Nephron (organoid): ENCODE results near the gene CHRNA9.

Experiments
- H3K27ac Mint-ChIP-seq, 3 experiments: 2 replicates each; pipeline ENCODE4 v1.8.0; 2020; ENCODE audit warnings: mixed read lengths in 3 of 3, mild to moderate bottlenecking in 2 of 3, moderate library complexity in 1 of 3
- H3K27me3 Mint-ChIP-seq: 2 replicates; pipeline ENCODE4 v1.8.0; 2021; ENCODE audit warnings: low read depth, mild to moderate bottlenecking, moderate library complexity, mixed read lengths
- H3K36me3 Mint-ChIP-seq: 2 replicates; pipeline ENCODE4 v1.8.0; 2020; ENCODE audit warnings: low read depth, mixed read lengths
- H3K4me1 Mint-ChIP-seq: 2 replicates; pipeline ENCODE4 v1.8.0; 2020; ENCODE audit warnings: mixed read lengths
- H3K4me3 Mint-ChIP-seq, 3 experiments: 2 replicates each; pipeline ENCODE4 v1.8.0; 2020; ENCODE audit warnings: mild to moderate bottlenecking in 3 of 3, mixed read lengths in 3 of 3, moderate library complexity in 2 of 3
- H3K9me3 Mint-ChIP-seq: 2 replicates; pipeline ENCODE4 v1.8.0; 2020; ENCODE audit warnings: mixed read lengths
- CTCF ChIP-seq, 3 experiments: fragments of 200-600 bp; sonication (generic); IDR thresholded peaks; one replicate each; pipeline ENCODE4 v1.5.0; 2021; ENCODE audit warnings: antibody characterized with exemption in 3 of 3; ENCODE audit not compliant: unreplicated experiment in 3 of 3

Gene CHRNA9

GRCh38 chr4:40307627-40308497 lies 27.3 kb upstream of the CHRNA9 start:
- no peak for TF ChIP-seq CTCF (IDR thresholded peaks at IDR 0.05; ENCODE audit: unreplicated experiment in 3 of 3)
- Mint-ChIP-seq H3K36me3 (no peaks in the 10 kb centered on the region), H3K27ac (no peak overlapping the region), H3K9me3 (no peaks in the 10 kb centered on the region), H3K4me3 (no peak overlapping the region), H3K27me3 (peaks cover 13% of the 10 kb centered on the region), H3K4me1 (peaks cover 6% of the 10 kb centered on the region)

DNA sequence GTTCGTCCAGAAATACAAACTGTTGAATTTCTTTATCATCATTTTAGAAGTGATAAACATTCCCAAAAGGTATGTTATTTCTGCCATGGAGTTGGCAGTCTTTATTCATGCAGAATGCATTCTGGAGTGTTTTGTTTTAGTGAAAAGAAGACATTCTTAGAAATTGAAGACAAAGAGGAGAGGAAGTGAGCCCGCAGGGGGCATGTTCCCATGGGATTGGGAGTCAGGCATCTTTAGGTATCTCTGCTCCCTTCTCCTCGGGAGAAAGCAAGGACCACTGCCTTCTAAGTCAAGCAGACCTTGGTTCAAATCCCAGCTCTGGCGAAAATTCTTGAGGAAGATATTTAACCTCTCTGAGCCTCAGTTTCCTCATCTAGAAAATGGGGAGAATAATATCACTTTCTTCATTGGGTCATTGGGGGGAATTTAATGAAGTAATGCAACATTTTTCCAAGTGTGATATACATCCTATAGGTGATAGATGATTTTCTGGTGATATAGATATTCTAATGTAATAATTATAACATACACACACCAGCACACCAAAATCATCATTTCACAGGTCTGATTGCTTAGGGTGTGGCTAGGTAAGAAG lies 26.5 kb upstream of the CHRNA9 start:
- Mint-ChIP-seq H3K9me3 (no peaks in the 10 kb centered on the region), H3K36me3 (no peaks in the 10 kb centered on the region), H3K27me3 (peaks cover 10% of the 10 kb centered on the region), H3K4me1 (peaks cover 6% of the 10 kb centered on the region), H3K4me3 (no peak overlapping the region), H3K27ac (no peak overlapping the region)
- TF ChIP-seq CTCF (IDR thresholded peaks at IDR 0.05; ENCODE audit: unreplicated experiment in 3 of 3) = no peak

DNA sequence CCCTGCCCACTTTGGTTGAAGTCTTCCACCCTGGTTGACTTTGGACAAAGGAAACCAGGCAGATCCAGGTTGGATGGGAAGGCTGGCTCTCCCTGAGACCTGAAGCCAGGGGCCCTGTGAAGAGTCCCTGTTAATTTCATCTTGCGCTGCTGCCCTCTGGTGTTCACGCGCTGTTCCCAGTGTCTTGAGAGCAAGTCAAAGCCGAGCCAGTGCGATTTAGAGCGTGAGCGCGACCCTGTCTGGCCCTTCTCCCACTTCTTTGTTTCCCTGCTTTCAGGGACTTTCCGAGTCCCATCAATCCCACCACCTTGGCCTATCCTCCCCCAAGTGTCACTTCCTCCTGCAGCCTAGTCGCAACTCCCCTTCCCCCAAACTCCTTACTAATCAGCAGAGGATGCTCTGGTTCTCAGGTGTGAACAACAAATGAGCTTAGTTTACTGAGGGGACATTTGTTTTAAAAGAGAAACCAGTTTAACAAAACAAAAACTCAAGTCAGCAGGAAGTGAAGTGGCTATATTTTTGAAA lies 25.8 kb upstream of the CHRNA9 start:
- Mint-ChIP-seq H3K9me3 (no peaks in the 10 kb centered on the region), H3K27ac (peak overlapping the region; percentile 34 to 44 (median 42))
- peak; percentile 80 to 85 (median 85) for TF ChIP-seq CTCF (IDR thresholded peaks at IDR 0.05; ENCODE audit: unreplicated experiment in 3 of 3)

DNA sequence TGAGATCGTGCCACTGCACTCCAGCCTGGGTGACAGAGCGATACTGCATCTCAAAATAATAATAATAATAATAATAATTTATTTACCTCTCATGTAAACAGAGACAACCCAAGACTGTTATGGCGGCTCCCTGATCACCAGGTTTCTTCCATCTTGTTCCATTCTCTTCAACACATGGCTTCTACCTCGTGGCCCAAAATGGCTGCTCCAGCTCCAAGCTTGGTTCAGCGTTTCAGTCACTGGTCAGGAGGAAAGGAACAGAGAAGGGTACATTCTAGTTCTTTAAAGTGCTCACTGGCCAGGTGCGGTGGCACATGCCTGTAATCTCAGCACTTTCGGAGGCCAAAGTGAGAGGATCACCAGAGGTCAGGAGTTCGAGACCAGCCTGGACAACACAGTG lies 24.9 kb upstream of the CHRNA9 start:
- Mint-ChIP-seq H3K27me3 (peaks cover 15% of the 10 kb centered on the region), H3K4me1 (peaks cover 6% of the 10 kb centered on the region), H3K27ac (no peak overlapping the region), H3K36me3 (no peaks in the 10 kb centered on the region), H3K9me3 (no peaks in the 10 kb centered on the region), H3K4me3 (no peak overlapping the region)
- no peak for TF ChIP-seq CTCF (IDR thresholded peaks at IDR 0.05; ENCODE audit: unreplicated experiment in 3 of 3)

More for the DNA sequence above, 25.8 kb upstream of the CHRNA9 start:
- Mint-ChIP-seq H3K36me3 (no peaks in the 10 kb centered on the region), H3K4me1 (peaks cover 6% of the 10 kb centered on the region), H3K27me3 (peaks cover 14% of the 10 kb centered on the region), H3K4me3 (peak overlapping the region; percentile 1 to 41 (median 5))

DNA sequence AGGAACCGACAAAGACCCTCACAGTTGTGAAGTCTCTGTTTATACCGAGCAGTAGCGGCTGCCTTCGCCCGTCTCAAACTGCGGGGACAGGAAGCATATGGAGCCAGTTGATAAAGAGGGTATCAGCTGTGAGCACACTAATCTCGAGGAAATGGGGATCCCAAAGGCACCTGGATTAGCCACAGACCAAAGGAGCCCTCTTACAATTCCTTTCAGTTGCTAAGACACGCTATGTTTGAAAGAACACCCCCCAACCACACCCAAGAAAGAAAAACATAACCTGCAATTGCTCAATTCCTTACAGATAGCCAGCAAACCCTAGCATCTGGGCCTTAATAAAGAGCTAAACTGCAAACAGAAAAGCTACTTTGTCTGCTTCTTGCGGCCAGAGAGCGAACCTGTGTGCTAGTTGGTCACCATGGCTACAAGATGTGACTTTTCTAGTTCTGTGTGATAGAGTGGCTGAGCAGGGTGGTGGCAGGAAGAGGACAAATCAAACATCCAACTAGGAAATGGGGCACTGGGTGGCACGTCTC lies 23.3 kb upstream of the CHRNA9 start:
- no peaks in the 10 kb centered on the region for H3K9me3 Mint-ChIP-seq
- H3K27me3 Mint-ChIP-seq = peaks cover 19% of the 10 kb centered on the region
- no peak overlapping the region for H3K4me3 Mint-ChIP-seq
- no peak overlapping the region for H3K27ac Mint-ChIP-seq
- TF ChIP-seq CTCF (IDR thresholded peaks at IDR 0.05; ENCODE audit: unreplicated experiment in 3 of 3) = no peak
- H3K36me3 Mint-ChIP-seq = no peaks in the 10 kb centered on the region
- H3K4me1 Mint-ChIP-seq = peaks cover 14% of the 10 kb centered on the region
